Body of pancreas (tissue), 4 donors: ENCODE measurements around the gene PGAP3. TPM values are rescaled to one million over a fixed set of nuclear protein-coding genes. Genes with fewer than 3 reads are reported as not detected.

Source experiments
- ATAC-seq: fragments of 150-250 bp; one replicate; pipeline ENCODE4 v1.9.1; 2016
- DNase-seq, 4 donors: peaks; one replicate each; pipeline ENCODE4 v3.0.0-alpha.2; 2019
- H3K27ac ChIP-seq, 4 donors: fragments of 200-600 bp; sonication (generic); 1 replicate in 3 of 4; 2 replicates in 1 of 4; pipeline versions ENCODE4 v1.5.1 to v1.6.1; 2016 to 2019; ENCODE audit warnings: mild to moderate bottlenecking in 1 of 4, mixed read lengths in 1 of 4, moderate library complexity in 1 of 4
- H3K27me3 ChIP-seq, 2 donors: fragments of 200-600 bp; sonication (generic); one replicate each; pipeline ENCODE4 v1.6.0; 2016; ENCODE audit warnings: mild to moderate bottlenecking in 1 of 2
- H3K36me3 ChIP-seq, 2 donors: fragments of 200-600 bp; sonication (generic); replicated peaks in 1 of 2; 2 replicates each; pipeline ENCODE4 v1.5.1; 2016; ENCODE audit warnings: low read depth in 2 of 2; ENCODE audit not compliant: insufficient read depth in 1 of 2
- H3K4me1 ChIP-seq: fragments of 200-600 bp; sonication (generic); one replicate; pipeline ENCODE4 v1.6.0; 2016
- H3K4me3 ChIP-seq, 2 donors: fragments of 200-600 bp; sonication (generic); 1 replicate in 1 of 2; 2 replicates in 1 of 2; pipeline ENCODE4 v1.5.1; 2016 to 2019
- H3K9me3 ChIP-seq, 3 donors: fragments of 200-600 bp; sonication (generic); 1 replicate in 2 of 3; 2 replicates in 1 of 3; pipeline ENCODE4 v1.5.1; 2016
- CTCF ChIP-seq, 7 experiments: fragments of 450-650 bp in 4 of 7; fragments of 200-600 bp in 3 of 7; sonication (generic) in 3 of 7; IDR thresholded peaks; one replicate each; pipeline ENCODE4 v1.5.1; 2016 to 2019; ENCODE audit warnings: antibody characterized with exemption in 7 of 7
- POLR2A ChIP-seq, 3 donors: fragments of 450-650 bp; IDR thresholded peaks; one replicate each; pipeline ENCODE4 v1.6.1; 2016; ENCODE audit warnings: antibody characterized with exemption in 3 of 3, mild to moderate bottlenecking in 2 of 3
- WGBS, 2 donors: methylation state at CpG; one replicate each; pipeline ENCODE4 v1.1.5; 2017; 5-methylcytosine and 5-hydroxymethylcytosine counted together
- intact Hi-C: fragments of 100-400 bp; cut with DNase I; formaldehyde crosslinking; loops from one replicate; pipeline ENCODE4 v1.15.1; 2023
- total RNA-seq, 2 donors: library from RNA; depleted of rRNA; stranded (reverse); fragments of >200 nt; gene quantifications; one replicate each; pipeline ENCODE4 v1.1.0, GENCODE V29; 2016

Gene PGAP3
- total RNA-seq, 2 donors from 2014 or later: 13.8 to 33.2 TPM

GRCh38 chr17:39633570-39634183, 54.2 kb downstream of the PGAP3 start:
- intact Hi-C loops: no loop called here
- ATAC-seq (no peak), DNase-seq (no peak)
- TF ChIP-seq POLR2A (IDR thresholded peaks at IDR 0.05): no peak
- no peak for TF ChIP-seq CTCF (IDR thresholded peaks at IDR 0.05)
- Histone ChIP-seq H3K4me3 (no peak overlapping the region), H3K36me3 (no peaks in the 10 kb centered on the region), H3K4me1 (peaks cover 75% of the 10 kb centered on the region), H3K27me3 (no peaks in the 10 kb centered on the region), H3K27ac (peak overlapping the region in 3 of 4 donors; percentile 85 to 87 (median 85)), H3K9me3 (no peaks in the 10 kb centered on the region)
- 50 to 51% methylated on average over 7 to 8 of the region's 8 CpGs for WGBS, 2 donors

DNA sequence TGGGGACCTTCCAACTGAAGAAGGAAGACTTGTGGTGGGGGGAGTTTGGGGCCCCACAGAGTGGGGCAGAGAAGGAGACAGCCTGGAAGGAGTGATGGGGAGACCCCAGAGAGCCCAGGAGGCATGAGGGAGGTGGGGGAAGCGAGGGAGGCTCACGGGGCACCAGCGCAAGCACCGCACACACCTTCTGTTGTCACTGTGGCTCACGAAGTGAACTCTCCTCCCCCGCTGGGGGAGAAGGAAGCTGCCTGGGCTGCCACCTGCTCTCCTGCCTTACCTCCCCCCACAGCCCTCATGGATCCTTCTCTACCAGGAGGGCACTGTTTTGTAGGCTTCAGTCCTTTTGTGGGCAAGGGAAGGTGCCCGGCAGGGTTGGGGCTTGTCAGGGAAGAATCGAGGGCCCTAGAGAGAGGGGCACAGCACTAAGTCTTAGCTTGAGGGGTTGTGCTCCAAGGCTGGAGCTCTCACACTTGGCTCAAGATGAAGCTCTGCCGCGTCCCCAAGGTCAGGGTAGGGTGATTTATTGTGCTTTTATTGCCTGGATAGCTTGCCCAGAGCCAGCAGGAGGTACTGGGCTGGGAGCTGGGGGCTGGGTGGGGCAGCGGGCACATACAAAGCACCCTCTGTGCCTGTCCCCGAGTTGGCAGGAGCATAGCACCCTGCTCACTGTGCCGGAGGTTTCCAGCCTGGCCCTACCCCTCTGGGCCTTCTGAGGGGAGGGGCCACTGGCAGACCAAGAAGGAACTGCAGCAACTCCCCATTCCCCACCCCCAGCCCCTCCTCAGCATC, 55.5 kb downstream of the PGAP3 start:
- intact Hi-C loops: no loop called here

GRCh38 chr17:39631403-39631802, 56.5 kb downstream of the PGAP3 start:
- Histone ChIP-seq H3K4me3 (no peak overlapping the region), H3K27me3 (peaks cover 0 to 9% of the 10 kb centered on the region in 2 donors), H3K4me1 (peaks cover 70% of the 10 kb centered on the region), H3K27ac (peak overlapping the region; percentile 75 to 87 (median 85)), H3K36me3 (no peaks in the 10 kb centered on the region), H3K9me3 (no peaks in the 10 kb centered on the region)
- intact Hi-C loops: no loop called here
- ATAC-seq (peak; percentile 52), DNase-seq (peak in 3 of 4 donors; percentile 55 to 74 (median 67))
- TF ChIP-seq CTCF (IDR thresholded peaks at IDR 0.05): no peak
- peak in 2 of 3 donors; percentile 23 to 67 for TF ChIP-seq POLR2A (IDR thresholded peaks at IDR 0.05)
- WGBS, 2 donors: 7 to 16% methylated on average over 6 of the region's 6 CpGs

More for the DNA sequence above, 55.5 kb downstream of the PGAP3 start:
- no peaks in the 10 kb centered on the region for H3K9me3 ChIP-seq
- 24 to 32% methylated on average over 12 of the region's 13 CpGs for WGBS, 2 donors
- H3K36me3 ChIP-seq: no peaks in the 10 kb centered on the region
- H3K27me3 ChIP-seq: no peaks in the 10 kb centered on the region
- DNase-seq (peak; percentile 64 to 84 (median 78)), ATAC-seq (peak; percentile 68)
- H3K4me1 ChIP-seq: peaks cover 66% of the 10 kb centered on the region
- no peak overlapping the region for H3K4me3 ChIP-seq
- peak overlapping the region; percentile 75 to 87 (median 85) for H3K27ac ChIP-seq
- TF ChIP-seq POLR2A (IDR thresholded peaks at IDR 0.05) (peak in 2 of 3 donors; percentile 25 to 30), CTCF (IDR thresholded peaks at IDR 0.05) (peak in 1 of 7 experiments; percentile 1)

DNA sequence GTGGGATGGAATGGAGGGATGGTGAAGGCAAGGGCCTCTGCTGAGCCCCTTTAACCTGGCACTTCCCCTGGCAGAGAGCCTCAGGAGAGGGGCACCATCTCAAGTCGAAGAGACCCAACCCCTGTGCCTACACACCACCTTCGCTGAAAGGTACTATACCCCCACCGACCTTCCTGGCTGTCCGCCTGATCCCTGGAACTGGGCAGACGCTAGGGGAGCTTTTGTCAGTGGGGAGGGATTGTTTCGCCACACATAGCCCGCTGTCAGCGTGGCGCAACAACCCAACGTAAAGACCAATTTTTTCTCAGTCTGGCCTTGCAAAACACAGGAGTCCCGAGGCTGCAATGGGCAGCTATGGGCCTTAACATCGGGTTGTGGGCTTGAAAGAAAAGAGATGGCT, 58.0 kb downstream of the PGAP3 start:
- H3K9me3 ChIP-seq: no peaks in the 10 kb centered on the region
- intact Hi-C loops: no loop called here
- no peak overlapping the region for H3K4me3 ChIP-seq
- no peaks in the 10 kb centered on the region for H3K36me3 ChIP-seq
- 50 to 55% methylated on average over 12 of the region's 12 CpGs for WGBS, 2 donors
- H3K27ac ChIP-seq: peak overlapping the region in 3 of 4 donors; percentile 70 to 87 (median 85)
- DNase-seq: no peak
- TF ChIP-seq CTCF (IDR thresholded peaks at IDR 0.05): no peak
- TF ChIP-seq POLR2A (IDR thresholded peaks at IDR 0.05): no peak
- no peak for ATAC-seq
- H3K27me3 ChIP-seq: peaks cover 0 to 11% of the 10 kb centered on the region in 2 donors
- H3K4me1 ChIP-seq: peaks cover 80% of the 10 kb centered on the region
